Ascending aorta (tissue), 2 donors: Measurements from ENCODE around the gene SRSF6. TPM values are rescaled to one million over a fixed set of nuclear protein-coding genes. Genes with fewer than 3 reads are reported as not detected.

ENCODE experiments used
- DNase-seq, 2 donors: peaks; one replicate each; pipeline ENCODE4 v3.0.0-alpha.2; 2019; ENCODE audit warnings: low spot score in 2 of 2
- H3K27ac ChIP-seq, 2 donors: fragments of 200-600 bp; sonication (generic); one replicate each; pipeline ENCODE4 v1.5.1; 2016 to 2017; ENCODE audit warnings: mild to moderate bottlenecking in 1 of 2
- H3K27me3 ChIP-seq: fragments of 200-600 bp; sonication (generic); one replicate; pipeline ENCODE4 v1.5.1; 2017
- H3K36me3 ChIP-seq, 2 donors: fragments of 200-600 bp; sonication (generic); one replicate each; pipeline ENCODE4 v1.5.1; 2016
- H3K4me1 ChIP-seq, 2 donors: fragments of 200-600 bp; sonication (generic); one replicate each; pipeline ENCODE4 v1.5.1; 2016 to 2017; ENCODE audit warnings: mild to moderate bottlenecking in 1 of 2
- H3K4me3 ChIP-seq, 2 donors: fragments of 200-600 bp; sonication (generic); one replicate each; pipeline ENCODE4 v1.5.1; 2016 to 2017; ENCODE audit warnings: mild to moderate bottlenecking in 1 of 2
- H3K9me3 ChIP-seq, 2 donors: fragments of 200-600 bp; sonication (generic); one replicate each; pipeline ENCODE4 v1.5.1; 2016
- CTCF ChIP-seq, 3 experiments: fragments of 200-600 bp in 2 of 3; fragments of 450-650 bp in 1 of 3; sonication (generic) in 2 of 3; IDR thresholded peaks; one replicate each; pipeline ENCODE4 v1.5.1; 2016 to 2019; ENCODE audit warnings: antibody characterized with exemption in 3 of 3, mild to moderate bottlenecking in 1 of 3, moderate library complexity in 1 of 3
- intact Hi-C: fragments of 100-400 bp; cut with DNase I; formaldehyde crosslinking; loops from one replicate; pipeline ENCODE4 v1.15.1; 2023
- total RNA-seq: library from RNA; depleted of rRNA; stranded (reverse); fragments of >200 nt; gene quantifications from one replicate; pipeline ENCODE4 v1.1.0, GENCODE V29; 2016

Gene SRSF6
- total RNA-seq, 1 donor from 2014 or later = 23.9 TPM

DNA sequence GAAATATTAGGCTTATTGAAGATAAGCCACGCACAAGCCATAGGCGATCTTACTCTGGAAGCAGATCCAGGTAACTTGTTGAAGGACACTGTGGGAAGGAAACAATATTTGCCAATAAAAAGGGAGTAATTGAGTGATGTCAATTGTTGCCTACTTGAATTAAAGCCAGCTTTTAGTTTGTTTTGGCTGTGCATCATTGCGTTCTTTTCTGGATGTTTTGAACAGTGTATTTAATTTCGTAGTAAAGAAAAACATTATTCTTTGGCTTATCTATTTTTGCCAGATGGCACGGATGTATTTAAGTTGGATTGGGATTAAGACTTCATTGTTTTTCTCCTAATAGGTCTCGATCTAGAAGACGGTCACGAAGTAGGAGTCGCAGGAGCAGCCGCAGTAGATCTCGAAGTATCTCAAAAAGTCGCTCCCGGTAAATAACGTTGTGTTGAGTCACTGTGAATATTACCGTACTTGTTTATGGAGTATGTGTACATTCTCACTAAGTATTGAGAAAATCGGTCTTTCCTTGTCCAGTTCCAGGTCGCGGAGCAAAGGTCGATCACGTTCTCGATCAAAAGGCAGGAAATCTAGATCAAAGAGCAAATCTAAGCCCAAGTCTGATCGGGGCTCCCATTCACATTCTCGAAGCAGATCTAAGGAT, 2.6 kb downstream of the SRSF6 start:
- intact Hi-C loops = no loop called here
- H3K27me3 ChIP-seq = no peaks in the 10 kb centered on the region
- peaks cover 47 to 64% of the 10 kb centered on the region in 2 donors for H3K36me3 ChIP-seq
- no peak for TF ChIP-seq CTCF (IDR thresholded peaks at IDR 0.05)
- no peak overlapping the region for H3K4me3 ChIP-seq
- H3K4me1 ChIP-seq = peaks cover 4 to 17% of the 10 kb centered on the region in 2 donors
- no peaks in the 10 kb centered on the region for H3K9me3 ChIP-seq
- DNase-seq = peak in 1 of 2 donors; percentile 22
- no peak overlapping the region for H3K27ac ChIP-seq

DNA sequence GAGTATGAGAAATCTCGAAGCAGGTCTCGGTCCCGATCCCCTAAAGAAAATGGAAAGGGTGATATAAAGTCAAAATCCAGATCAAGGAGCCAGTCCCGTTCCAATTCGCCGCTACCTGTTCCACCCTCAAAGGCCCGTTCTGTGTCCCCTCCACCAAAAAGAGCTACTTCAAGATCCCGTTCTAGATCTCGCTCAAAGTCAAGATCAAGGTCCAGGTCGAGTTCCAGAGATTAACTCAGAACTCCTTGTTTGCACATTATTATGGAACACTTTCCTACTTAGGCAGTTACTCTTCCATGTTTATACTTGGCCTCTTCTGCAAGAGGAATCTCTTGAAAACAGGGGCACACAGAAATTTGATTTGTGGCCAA, 3.1 kb downstream of the SRSF6 start:
- Histone ChIP-seq H3K36me3 (peaks cover 52 to 69% of the 10 kb centered on the region in 2 donors), H3K27me3 (no peaks in the 10 kb centered on the region), H3K27ac (no peak overlapping the region), H3K4me3 (no peak overlapping the region), H3K9me3 (no peaks in the 10 kb centered on the region), H3K4me1 (peaks cover 4 to 17% of the 10 kb centered on the region in 2 donors)
- peak in 1 of 2 donors; percentile 21 for DNase-seq
- intact Hi-C loops = no loop called here
- TF ChIP-seq CTCF (IDR thresholded peaks at IDR 0.05) = no peak

GRCh38 chr20:43461894-43462659, 4.4 kb downstream of the SRSF6 start:
- Histone ChIP-seq H3K9me3 (no peaks in the 10 kb centered on the region), H3K36me3 (peaks cover 55 to 77% of the 10 kb centered on the region in 2 donors), H3K4me1 (peaks cover 4 to 11% of the 10 kb centered on the region in 2 donors), H3K27ac (no peak overlapping the region), H3K27me3 (no peaks in the 10 kb centered on the region), H3K4me3 (no peak overlapping the region)
- intact Hi-C loops = no loop called here
- TF ChIP-seq CTCF (IDR thresholded peaks at IDR 0.05) = no peak
- no peak for DNase-seq

DNA sequence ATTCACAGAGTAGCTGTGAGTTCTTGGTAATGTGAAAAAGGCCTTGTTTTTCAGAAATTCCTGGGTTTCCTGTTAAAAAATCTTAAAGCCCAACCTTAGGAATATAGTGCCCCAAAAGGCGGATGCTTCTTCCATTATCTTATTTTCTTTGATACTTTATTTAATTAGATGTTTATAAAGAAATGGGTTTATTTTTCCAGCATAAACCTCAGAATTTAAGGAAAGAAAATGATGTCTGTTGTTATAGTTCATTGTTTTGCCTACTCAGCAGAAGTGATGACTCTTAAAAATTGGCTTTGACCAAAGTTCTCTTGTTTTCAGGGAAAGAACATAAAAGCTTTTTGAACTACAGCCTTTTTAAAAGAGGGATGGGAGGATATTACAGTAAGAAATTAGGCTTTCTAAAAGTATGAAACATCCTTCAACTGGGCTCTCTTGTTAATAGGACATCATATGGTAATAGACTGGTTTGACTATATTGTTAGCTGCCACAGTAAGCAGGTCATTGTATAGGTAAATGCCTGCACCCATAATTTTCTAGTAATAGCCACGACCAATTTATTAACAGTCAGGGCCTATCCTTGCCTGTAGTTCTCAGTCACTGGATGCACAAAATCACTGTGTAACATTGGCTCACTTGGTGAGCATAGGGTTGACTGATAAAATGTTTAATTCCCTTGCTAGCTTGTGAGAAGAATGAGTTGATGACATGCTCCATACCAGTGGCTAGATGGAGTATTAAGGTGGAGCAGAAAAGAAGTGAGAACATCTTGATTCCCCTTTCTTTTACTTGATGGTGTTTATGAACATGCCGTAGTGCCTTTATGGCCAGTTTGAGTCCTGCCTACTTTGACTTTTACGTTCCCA, 5.2 kb downstream of the SRSF6 start:
- DNase-seq = peak in 1 of 2 donors; percentile 1

More for the DNA sequence above, 5.2 kb downstream of the SRSF6 start:
- H3K4me1 ChIP-seq = peaks cover 4 to 11% of the 10 kb centered on the region in 2 donors
- TF ChIP-seq CTCF (IDR thresholded peaks at IDR 0.05) = no peak
- no peaks in the 10 kb centered on the region for H3K27me3 ChIP-seq
- intact Hi-C loops = no loop called here
- no peak overlapping the region for H3K27ac ChIP-seq
- no peak overlapping the region for H3K4me3 ChIP-seq
- H3K36me3 ChIP-seq = peaks cover 55 to 84% of the 10 kb centered on the region in 2 donors
- H3K9me3 ChIP-seq = no peaks in the 10 kb centered on the region
